Embryonic facial prominence (tissue), 1 donor: ENCODE results near the gene RFX1.

ENCODE experiments used
- DNase-seq: peaks from one replicate; pipeline ENCODE4 v3.0.0-alpha.2; 2016; ENCODE audit errors: extremely low spot score

RFX1 gene

GRCh38 chr19:13996928-13997630, 9.0 kb downstream of the RFX1 start:
- no peak for DNase-seq

GRCh38 chr19:13995878-13996765, 10.0 kb downstream of the RFX1 start:
- DNase-seq = no peak

- no peak for DNase-seq
These were observed 10.9 kb downstream of the RFX1 start for GRCh38 chr19:13995017-13995728.

- DNase-seq = no peak
These were observed 12.4 kb downstream of the RFX1 start for GRCh38 chr19:13993590-13994300.

- DNase-seq = no peak
These were observed 14.1 kb downstream of the RFX1 start for GRCh38 chr19:13992025-13992424.

GRCh38 chr19:13990085-13990484, 16.0 kb downstream of the RFX1 start:
- DNase-seq = no peak

GRCh38 chr19:13989487-13989886, 16.6 kb downstream of the RFX1 start:
- no peak for DNase-seq

- no peak for DNase-seq
These were observed 18.8 kb downstream of the RFX1 start for GRCh38 chr19:13987101-13987890.

GRCh38 chr19:13986348-13986904, 19.7 kb downstream of the RFX1 start:
- no peak for DNase-seq

GRCh38 chr19:13985771-13986347, 20.3 kb downstream of the RFX1 start:
- DNase-seq = no peak

GRCh38 chr19:13984875-13985741, 21.0 kb downstream of the RFX1 start:
- no peak for DNase-seq

GRCh38 chr19:13984186-13984585, 21.9 kb downstream of the RFX1 start:
- DNase-seq = no peak

GRCh38 chr19:13983213-13983889, 22.8 kb downstream of the RFX1 start:
- no peak for DNase-seq

- no peak for DNase-seq
These were observed 23.3 kb downstream of the RFX1 start for GRCh38 chr19:13982773-13983172.

GRCh38 chr19:13981988-13982501, 24.1 kb downstream of the RFX1 start:
- no peak for DNase-seq

- no peak for DNase-seq
These were observed 24.7 kb downstream of the RFX1 start for GRCh38 chr19:13981467-13981866.

- no peak for DNase-seq
These were observed 25.1 kb downstream of the RFX1 start for GRCh38 chr19:13981021-13981420.

- no peak for DNase-seq
These were observed 25.8 kb downstream of the RFX1 start for GRCh38 chr19:13980340-13980739.
